Mesothelial cell of epicardium (in vitro differentiated cells): ENCODE data around the gene ZBTB32. TPM values are rescaled to one million over a fixed set of nuclear protein-coding genes. Genes with fewer than 3 reads are reported as not detected.
A peak's percentile ranks its signal among the peaks of the same experiment; 100 is the strongest.

ENCODE experiments used
- DNase-seq, 2 experiments: peaks; one replicate each; pipeline ENCODE4 v3.0.0; 2021; ENCODE audit warnings: low spot score in 2 of 2; ENCODE audit not compliant: unreplicated experiment in 2 of 2
- H3K27ac Mint-ChIP-seq: 2 replicates; pipeline ENCODE4 v1.8.0; 2021; ENCODE audit warnings: mixed read lengths
- H3K27me3 Mint-ChIP-seq: 2 replicates; pipeline ENCODE4 v1.8.0; 2021; ENCODE audit warnings: low read depth, mixed read lengths
- H3K36me3 Mint-ChIP-seq: 2 replicates; pipeline ENCODE4 v1.8.0; 2021; ENCODE audit warnings: mixed read lengths
- H3K4me1 Mint-ChIP-seq: 2 replicates; pipeline ENCODE4 v1.8.0; 2021; ENCODE audit warnings: mixed read lengths
- H3K4me3 Mint-ChIP-seq: 2 replicates; pipeline ENCODE4 v1.8.0; 2021; ENCODE audit warnings: mild to moderate bottlenecking, moderate library complexity, mixed read lengths
- H3K9me3 Mint-ChIP-seq: 2 replicates; pipeline ENCODE4 v1.8.0; 2021; ENCODE audit warnings: mixed read lengths
- CTCF ChIP-seq: fragments of 200-600 bp; sonication (generic); IDR thresholded peaks from one replicate; pipeline ENCODE4 v1.5.0; 2021; ENCODE audit warnings: antibody characterized with exemption; ENCODE audit not compliant: unreplicated experiment
- total RNA-seq: library from RNA; stranded (reverse); gene quantifications from 3 replicates; pipeline ENCODE4 v1.2.1, GENCODE V29; 2021

ZBTB32 gene
- total RNA-seq, 1 donor from 2014 or later: not detected

- H3K36me3 Mint-ChIP-seq: peaks cover 4% of the 10 kb centered on the region
- H3K9me3 Mint-ChIP-seq: no peaks in the 10 kb centered on the region
- H3K27me3 Mint-ChIP-seq: peaks cover 47% of the 10 kb centered on the region
- TF ChIP-seq CTCF: no peak
- no peak overlapping the region for H3K4me3 Mint-ChIP-seq
- H3K4me1 Mint-ChIP-seq: peaks cover 10% of the 10 kb centered on the region
- no peak for DNase-seq
- no peak overlapping the region for H3K27ac Mint-ChIP-seq
Observed at GRCh38 chr19:35669974-35670373, 34.4 kb upstream of the ZBTB32 start.

GRCh38 chr19:35670686-35671085, 33.7 kb upstream of the ZBTB32 start:
- peaks cover 10% of the 10 kb centered on the region for H3K4me1 Mint-ChIP-seq
- H3K36me3 Mint-ChIP-seq: peaks cover 2% of the 10 kb centered on the region
- no peaks in the 10 kb centered on the region for H3K9me3 Mint-ChIP-seq
- no peak overlapping the region for H3K27ac Mint-ChIP-seq
- TF ChIP-seq CTCF: no peak
- no peak for DNase-seq
- peaks cover 53% of the 10 kb centered on the region for H3K27me3 Mint-ChIP-seq
- H3K4me3 Mint-ChIP-seq: no peak overlapping the region

GRCh38 chr19:35671818-35672217, 32.5 kb upstream of the ZBTB32 start:
- Mint-ChIP-seq H3K4me1 (peaks cover 5% of the 10 kb centered on the region), H3K27ac (no peak overlapping the region), H3K4me3 (no peak overlapping the region), H3K27me3 (peaks cover 62% of the 10 kb centered on the region), H3K9me3 (no peaks in the 10 kb centered on the region), H3K36me3 (no peaks in the 10 kb centered on the region)
- no peak for DNase-seq
- no peak for TF ChIP-seq CTCF

- peak overlapping the region; percentile 68 for H3K4me3 Mint-ChIP-seq
- H3K9me3 Mint-ChIP-seq: no peaks in the 10 kb centered on the region
- no peak overlapping the region for H3K27ac Mint-ChIP-seq
Observed at GRCh38 chr19:35673121-35673804, 31.1 kb upstream of the ZBTB32 start.

GRCh38 chr19:35675589-35676140, 28.7 kb upstream of the ZBTB32 start:
- DNase-seq: no peak
- Mint-ChIP-seq H3K27me3 (peaks cover 48% of the 10 kb centered on the region), H3K4me3 (no peak overlapping the region), H3K27ac (no peak overlapping the region), H3K9me3 (no peaks in the 10 kb centered on the region), H3K36me3 (no peaks in the 10 kb centered on the region), H3K4me1 (peaks cover 3% of the 10 kb centered on the region)
- no peak for TF ChIP-seq CTCF

More at GRCh38 chr19:35673121-35673804, 31.1 kb upstream of the ZBTB32 start:
- H3K27me3 Mint-ChIP-seq: peaks cover 65% of the 10 kb centered on the region
- no peaks in the 10 kb centered on the region for H3K36me3 Mint-ChIP-seq
- peak in 1 of 2 experiments; percentile 49 for DNase-seq
- peaks cover 3% of the 10 kb centered on the region for H3K4me1 Mint-ChIP-seq
- TF ChIP-seq CTCF: no peak
